ENCODE data around the gene FES. TPM values are rescaled to one million over a fixed set of nuclear protein-coding genes. Genes with fewer than 3 reads are reported as not detected.

The FES gene
- total RNA-seq, 6 donors from 2014 or later, result 33.4 to 144 (median 68.3) TPM

- TF ChIP-seq POLR2A (IDR thresholded peaks at IDR 0.05) (no peak), EP300 (IDR thresholded peaks at IDR 0.05) (no peak), POLR2AphosphoS5 (IDR thresholded peaks at IDR 0.05) (no peak), CTCF (IDR thresholded peaks at IDR 0.05) (no peak)
- no peak for ATAC-seq (ENCODE audit: low FRiP score in 2 of 2)
- 93 to 94% methylated on average over 4 of the region's 4 CpGs for WGBS, 2 donors
- Histone ChIP-seq H3K27me3 (no peaks in the 10 kb centered on the region), H3K27ac (peak overlapping the region; percentile 35 to 76 (median 75)), H3K4me3 (no peak overlapping the region), H3K36me3 (no peaks in the 10 kb centered on the region), H3K9me3 (no peaks in the 10 kb centered on the region), H3K4me1 (peaks cover 21 to 57% (median 45%) of the 10 kb centered on the region in 4 donors)
- no peak for DNase-seq
These were observed 20.3 kb upstream of the FES start for GRCh38 chr15:90863987-90864386.

- TF ChIP-seq POLR2A (IDR thresholded peaks at IDR 0.05), result no peak
- no peak for TF ChIP-seq CTCF (IDR thresholded peaks at IDR 0.05)
- no peak for TF ChIP-seq EP300 (IDR thresholded peaks at IDR 0.05)
- TF ChIP-seq POLR2AphosphoS5 (IDR thresholded peaks at IDR 0.05), result no peak
- Histone ChIP-seq H3K27me3 (no peaks in the 10 kb centered on the region), H3K36me3 (no peaks in the 10 kb centered on the region), H3K4me1 (peaks cover 23 to 58% (median 47%) of the 10 kb centered on the region in 4 donors), H3K27ac (peak overlapping the region in 1 of 4 donors; percentile 76), H3K4me3 (no peak overlapping the region), H3K9me3 (no peaks in the 10 kb centered on the region)
- ATAC-seq (ENCODE audit: low FRiP score in 2 of 2) (no peak), DNase-seq (no peak)
- WGBS, 2 donors, result 98% methylated on average over 5 to 10 of the region's 10 CpGs
These were observed 19.8 kb upstream of the FES start for GRCh38 chr15:90864507-90864906.

- H3K27me3 ChIP-seq, result no peaks in the 10 kb centered on the region
- H3K4me3 ChIP-seq, result no peak overlapping the region
- DNase-seq, result no peak
- no peaks in the 10 kb centered on the region for H3K9me3 ChIP-seq
- no peaks in the 10 kb centered on the region for H3K36me3 ChIP-seq
- 89 to 90% methylated on average over 4 of the region's 4 CpGs for WGBS, 2 donors
- TF ChIP-seq POLR2AphosphoS5 (IDR thresholded peaks at IDR 0.05), result no peak
- no peak for TF ChIP-seq EP300 (IDR thresholded peaks at IDR 0.05)
- TF ChIP-seq POLR2A (IDR thresholded peaks at IDR 0.05), result no peak
- no peak for TF ChIP-seq CTCF (IDR thresholded peaks at IDR 0.05)
- peaks cover 27 to 62% (median 52%) of the 10 kb centered on the region in 4 donors for H3K4me1 ChIP-seq
- H3K27ac ChIP-seq, result no peak overlapping the region
- no peak for ATAC-seq (ENCODE audit: low FRiP score in 2 of 2)
These were observed 18.6 kb upstream of the FES start for GRCh38 chr15:90865702-90866101.

GRCh38 chr15:90866161-90866715, 18.1 kb upstream of the FES start:
- Histone ChIP-seq H3K27ac (peak overlapping the region; percentile 12 to 19 (median 13)), H3K4me3 (no peak overlapping the region), H3K27me3 (no peaks in the 10 kb centered on the region), H3K4me1 (peaks cover 28 to 67% (median 53%) of the 10 kb centered on the region in 4 donors), H3K9me3 (no peaks in the 10 kb centered on the region), H3K36me3 (no peaks in the 10 kb centered on the region)
- 55 to 59% methylated on average over 16 of the region's 16 CpGs for WGBS, 2 donors
- TF ChIP-seq POLR2A (IDR thresholded peaks at IDR 0.05) (no peak), POLR2AphosphoS5 (IDR thresholded peaks at IDR 0.05) (peak in 1 of 2 donors; percentile 32)
- DNase-seq (peak in 1 of 2 donors; percentile 83), ATAC-seq (ENCODE audit: low FRiP score in 2 of 2) (no peak)

GRCh38 chr15:90866800-90867199, 17.5 kb upstream of the FES start:
- H3K27me3 ChIP-seq, result no peaks in the 10 kb centered on the region
- no peaks in the 10 kb centered on the region for H3K9me3 ChIP-seq
- TF ChIP-seq POLR2AphosphoS5 (IDR thresholded peaks at IDR 0.05), result no peak
- TF ChIP-seq EP300 (IDR thresholded peaks at IDR 0.05), result no peak
- H3K27ac ChIP-seq, result peak overlapping the region in 2 of 4 donors; percentile 13
- 72 to 82% methylated on average over 3 of the region's 3 CpGs for WGBS, 2 donors
- H3K4me3 ChIP-seq, result no peak overlapping the region
- DNase-seq (no peak), ATAC-seq (ENCODE audit: low FRiP score in 2 of 2) (no peak)
- no peaks in the 10 kb centered on the region for H3K36me3 ChIP-seq
- H3K4me1 ChIP-seq, result peaks cover 28 to 67% (median 53%) of the 10 kb centered on the region in 4 donors

- ATAC-seq (ENCODE audit: low FRiP score in 2 of 2), result no peak
- Histone ChIP-seq H3K27ac (peak within 1 kb of the TSS; percentile 97 to 99 (median 98)), H3K4me1 (peaks cover 34 to 69% (median 59%) of the 10 kb centered on the region in 4 donors)
These were observed 16.0 kb upstream of the FES start, which contains the start of gene FURIN for GRCh38 chr15:90868261-90868689. Gene FURIN (plus strand): TSS chr15:90868588. CDS start chr15:90875741, 7,153 bp downstream.

More at GRCh38 chr15:90868261-90868689, 16.0 kb upstream of the FES start, which contains the start of gene FURIN:
- DNase-seq, result no peak
- H3K9me3 ChIP-seq, result no peaks in the 10 kb centered on the region
- TF ChIP-seq CTCF (IDR thresholded peaks at IDR 0.05), result no peak
- TF ChIP-seq POLR2AphosphoS5 (IDR thresholded peaks at IDR 0.05), result no peak
- peak in 1 of 4 donors; percentile 14 for TF ChIP-seq POLR2A (IDR thresholded peaks at IDR 0.05)
- 88 to 93% methylated on average over 6 of the region's 6 CpGs for WGBS, 2 donors
- H3K36me3 ChIP-seq, result no peaks in the 10 kb centered on the region
- no peak within 1 kb of the TSS for H3K4me3 ChIP-seq
- H3K27me3 ChIP-seq, result no peaks in the 10 kb centered on the region
